GM19035 (cell line): Measurements from ENCODE around the gene LRRC8E.

ENCODE experiments used
- ATAC-seq: cut with Tn5 transposase; IDR thresholded peaks from one replicate; pipeline ENCODE4 v1.9.1; 2021; ENCODE audit not compliant: unreplicated experiment

LRRC8E gene

GRCh38 chr19:7888145-7888825, at the start of gene LRRC8E:
LRRC8E (plus strand) TSS chr19:7888510; CDS start chr19:7895604, 7,094 bp downstream.
- no peak for ATAC-seq

- ATAC-seq: no peak
Measured at GRCh38 chr19:7839476-7839875, 48.8 kb upstream of the LRRC8E start.

- no peak for ATAC-seq
Measured at GRCh38 chr19:7840629-7841028, 47.7 kb upstream of the LRRC8E start.

- ATAC-seq: no peak
Measured at GRCh38 chr19:7841751-7842660, 46.3 kb upstream of the LRRC8E start.

- no peak for ATAC-seq
Measured at GRCh38 chr19:7842661-7843294, 45.5 kb upstream of the LRRC8E start.

- no peak for ATAC-seq
Measured at GRCh38 chr19:7843521-7843920, 44.8 kb upstream of the LRRC8E start.

- no peak for ATAC-seq
Measured at GRCh38 chr19:7844405-7844804, 43.9 kb upstream of the LRRC8E start.

GRCh38 chr19:7844951-7845350, 43.4 kb upstream of the LRRC8E start:
- no peak for ATAC-seq

- no peak for ATAC-seq
Measured at GRCh38 chr19:7845390-7846154, 42.7 kb upstream of the LRRC8E start.

GRCh38 chr19:7846155-7846646, 42.1 kb upstream of the LRRC8E start:
- ATAC-seq: no peak

GRCh38 chr19:7847664-7848063, 40.6 kb upstream of the LRRC8E start:
- no peak for ATAC-seq

- ATAC-seq: no peak
Measured at GRCh38 chr19:7848779-7849457, 39.4 kb upstream of the LRRC8E start.

- ATAC-seq: no peak
Measured at GRCh38 chr19:7849631-7849999, 38.7 kb upstream of the LRRC8E start.

GRCh38 chr19:7850000-7850813, 38.1 kb upstream of the LRRC8E start:
- no peak for ATAC-seq

GRCh38 chr19:7850945-7851622, 37.2 kb upstream of the LRRC8E start:
- no peak for ATAC-seq

- ATAC-seq: no peak
Measured at GRCh38 chr19:7851623-7852500, 36.4 kb upstream of the LRRC8E start.

GRCh38 chr19:7852851-7853769, 35.2 kb upstream of the LRRC8E start:
- ATAC-seq: no peak
